Measurements from ENCODE around the gene RAD23A. TPM values are rescaled to one million over a fixed set of nuclear protein-coding genes. Genes with fewer than 3 reads are reported as not detected.
"Not testable (repeated sequence)": the region's sequence is repeated elsewhere in the genome, so short reads cannot be mapped to it uniquely, and the experiment has no call there.

Gene RAD23A
- total RNA-seq, 6 donors from 2014 or later, result 69.1 to 115 (median 98.8) TPM

- 86 to 93% methylated on average over 7 of the region's 7 CpGs for WGBS, 2 donors
- ATAC-seq (ENCODE audit: low FRiP score in 2 of 2), result no peak
- Histone ChIP-seq H3K36me3 (no peaks in the 10 kb centered on the region), H3K27ac (no peak overlapping the region), H3K27me3 (no peaks in the 10 kb centered on the region), H3K9me3 (no peaks in the 10 kb centered on the region), H3K4me3 (no peak overlapping the region), H3K4me1 (peaks cover 3 to 6% (median 5%) of the 10 kb centered on the region in 4 donors)
- TF ChIP-seq POLR2A (IDR thresholded peaks at IDR 0.05) (no peak), EP300 (IDR thresholded peaks at IDR 0.05) (no peak), CTCF (IDR thresholded peaks at IDR 0.05) (no peak), POLR2AphosphoS5 (IDR thresholded peaks at IDR 0.05) (no peak)
- no peak for DNase-seq
Measured at GRCh38 chr19:12970070-12970820, 24.6 kb downstream of the RAD23A start.

GRCh38 chr19:12973236-12973635 is 27.6 kb downstream of the RAD23A start:
- Histone ChIP-seq H3K9me3 (no peaks in the 10 kb centered on the region), H3K36me3 (no peaks in the 10 kb centered on the region), H3K4me1 (peaks cover 0 to 3% (median 0%) of the 10 kb centered on the region in 4 donors), H3K27ac (no peak overlapping the region), H3K4me3 (no peak overlapping the region), H3K27me3 (no peaks in the 10 kb centered on the region)
- ATAC-seq (ENCODE audit: low FRiP score in 2 of 2) (no peak), DNase-seq (no peak)
- TF ChIP-seq POLR2A (IDR thresholded peaks at IDR 0.05) (no peak), EP300 (IDR thresholded peaks at IDR 0.05) (no peak), POLR2AphosphoS5 (IDR thresholded peaks at IDR 0.05) (no peak), CTCF (IDR thresholded peaks at IDR 0.05) (no peak)
- WGBS, 2 donors, result 87 to 89% methylated on average over 16 of the region's 16 CpGs

GRCh38 chr19:12974301-12975220 is 28.9 kb downstream of the RAD23A start:
- DNase-seq, result peak in 1 of 2 donors; percentile 84
- 61 to 71% methylated on average over 8 to 15 of the region's 19 CpGs for WGBS, 2 donors
- no peak overlapping the region for H3K27ac ChIP-seq

GRCh38 chr19:12975221-12975741 is 29.6 kb downstream of the RAD23A start:
- Histone ChIP-seq H3K4me1 (peaks cover 0 to 3% (median 0%) of the 10 kb centered on the region in 4 donors), H3K9me3 (no peaks in the 10 kb centered on the region), H3K27me3 (no peaks in the 10 kb centered on the region), H3K36me3 (no peaks in the 10 kb centered on the region), H3K4me3 (no peak overlapping the region), H3K27ac (no peak overlapping the region)
- DNase-seq (no peak), ATAC-seq (ENCODE audit: low FRiP score in 2 of 2) (no peak)
- 70% methylated on average over 14 of the region's 17 CpGs; no CpG with 5 or more reads in 1 of the 2 donors for WGBS, 2 donors
- TF ChIP-seq POLR2A (IDR thresholded peaks at IDR 0.05), result no peak
- TF ChIP-seq POLR2AphosphoS5 (IDR thresholded peaks at IDR 0.05), result no peak
- TF ChIP-seq EP300 (IDR thresholded peaks at IDR 0.05), result no peak
- TF ChIP-seq CTCF (IDR thresholded peaks at IDR 0.05), result no peak

More at GRCh38 chr19:12974301-12975220, 28.9 kb downstream of the RAD23A start:
- Histone ChIP-seq H3K27me3 (no peaks in the 10 kb centered on the region), H3K4me1 (peaks cover 0 to 3% (median 0%) of the 10 kb centered on the region in 4 donors), H3K9me3 (no peaks in the 10 kb centered on the region), H3K36me3 (no peaks in the 10 kb centered on the region), H3K4me3 (no peak overlapping the region)
- no peak for ATAC-seq (ENCODE audit: low FRiP score in 2 of 2)
- TF ChIP-seq POLR2A (IDR thresholded peaks at IDR 0.05) (no peak), EP300 (IDR thresholded peaks at IDR 0.05) (no peak), CTCF (IDR thresholded peaks at IDR 0.05) (no peak), POLR2AphosphoS5 (IDR thresholded peaks at IDR 0.05) (no peak)

GRCh38 chr19:12976109-12976508 is 30.4 kb downstream of the RAD23A start:
- not testable (repeated sequence) for H3K4me1 ChIP-seq; H3K36me3 ChIP-seq; ATAC-seq (ENCODE audit: low FRiP score in 2 of 2); H3K27ac ChIP-seq; H3K27me3 ChIP-seq; DNase-seq; H3K9me3 ChIP-seq; H3K4me3 ChIP-seq
- WGBS, 2 donors, result 83% methylated on average over 6 to 7 of the region's 7 CpGs
